Pancreas (tissue), 10 donors: ENCODE results near the gene BDP1. TPM values are rescaled to one million over a fixed set of nuclear protein-coding genes. Genes with fewer than 3 reads are reported as not detected.

ENCODE experiments used
- ATAC-seq, 4 donors: fragments of 200-7000 bp; cut with Tn5 transposase; one replicate each; pipeline versions ENCODE4 v1.8.0 to v1.9.1; 2020; ENCODE audit warnings: mild to moderate bottlenecking in 4 of 4, moderate library complexity in 4 of 4
- DNase-seq, 6 donors: peaks; one replicate each; pipeline ENCODE4 v3.0.0-alpha.2; 2020
- FAIRE-seq: peaks from 2 replicates; lab custom pipeline; 2012; peaks lifted over from hg19 to GRCh38; lab: Jason Lieb, UNC
- H3K27ac ChIP-seq, 4 donors: fragments of 200-600 bp; sonication (generic); 1 replicate in 3 of 4; 2 replicates in 1 of 4; pipeline versions ENCODE4 v1.5.0 to v1.8.0; 2020
- H3K27me3 ChIP-seq, 4 donors: fragments of 200-600 bp; one replicate each; pipeline ENCODE4 v1.8.0; 2021
- H3K36me3 ChIP-seq, 3 donors: fragments of 200-600 bp; sonication (generic) in 1 of 3; one replicate each; pipeline versions ENCODE4 v1.5.0 to v1.8.0; 2020 to 2021
- H3K4me1 ChIP-seq, 3 donors: fragments of 200-600 bp; one replicate each; pipeline ENCODE4 v1.8.0; 2021
- H3K4me3 ChIP-seq, 4 donors: fragments of 200-600 bp; sonication (generic) in 2 of 4; one replicate each; pipeline versions ENCODE4 v1.5.0 to v1.8.0; 2020 to 2021
- H3K9me3 ChIP-seq, 4 donors: fragments of 200-600 bp; one replicate each; pipeline ENCODE4 v1.8.0; 2021
- WGBS, 2 donors: extraction: QIAGEN DNeasy Blood & Tissue Kit; methylation state at CpG; one replicate each; pipeline ENCODE4 v1.1.7; 2013; 5-methylcytosine and 5-hydroxymethylcytosine counted together
- intact Hi-C, 3 donors: fragments of 100-400 bp; cut with DNase I; formaldehyde crosslinking; loops; one replicate each; pipeline versions ENCODE4 v1.11.1 to v1.14.2; 2022
- polyA plus RNA-seq, 2 donors: library from polyadenylated mRNA; stranded (reverse); fragments of 200-250 nt; gene quantifications; one replicate each; pipeline ENCODE4 v1.2.3, GENCODE V29; 2013
- total RNA-seq, 6 donors: library from RNA; stranded (reverse); fragmentation: NEBNext Ultra II Directional in 4 of 6; extraction: Animal tissue kit (Norgen Biotek cat#: 25700) in 4 of 6; gene quantifications; one replicate each; pipeline versions ENCODE4 v1.2.1 to v1.2.4, GENCODE V29; 2021 to 2023
- TF ChIP-seq, protein P1 (sequence below), 4 donors: fragments of 200-600 bp; sonication (generic) in 3 of 4; IDR thresholded peaks; one replicate each; pipeline versions ENCODE4 v1.5.0 to v1.8.0; 2021; ENCODE audit warnings: antibody characterized with exemption in 4 of 4
- donor health status: healthy with polysubstance abuse.
- donor health status: DM: no; HTN: no; CAD: no; lungs with moderate emphysema.
- donor health status: DM: no; HTN: no; CAD: no.
- donor health status: control.
- donor health status: control.
- donor health status: Bipolar disorder and iron deficiency.
- donor health status: DM: yes; HTN: yes; CAD: no.
- donor health status: DM: no; HTN: no; CAD: no.
- donor health status: DM: no; HTN: no; CAD: no.
- donor health status: DM: yes; HTN: yes; CAD: no.

The BDP1 gene
- total and polyA plus RNA-seq, 8 donors = 7.0 to 13.7 (median 8.2) TPM

DNA sequence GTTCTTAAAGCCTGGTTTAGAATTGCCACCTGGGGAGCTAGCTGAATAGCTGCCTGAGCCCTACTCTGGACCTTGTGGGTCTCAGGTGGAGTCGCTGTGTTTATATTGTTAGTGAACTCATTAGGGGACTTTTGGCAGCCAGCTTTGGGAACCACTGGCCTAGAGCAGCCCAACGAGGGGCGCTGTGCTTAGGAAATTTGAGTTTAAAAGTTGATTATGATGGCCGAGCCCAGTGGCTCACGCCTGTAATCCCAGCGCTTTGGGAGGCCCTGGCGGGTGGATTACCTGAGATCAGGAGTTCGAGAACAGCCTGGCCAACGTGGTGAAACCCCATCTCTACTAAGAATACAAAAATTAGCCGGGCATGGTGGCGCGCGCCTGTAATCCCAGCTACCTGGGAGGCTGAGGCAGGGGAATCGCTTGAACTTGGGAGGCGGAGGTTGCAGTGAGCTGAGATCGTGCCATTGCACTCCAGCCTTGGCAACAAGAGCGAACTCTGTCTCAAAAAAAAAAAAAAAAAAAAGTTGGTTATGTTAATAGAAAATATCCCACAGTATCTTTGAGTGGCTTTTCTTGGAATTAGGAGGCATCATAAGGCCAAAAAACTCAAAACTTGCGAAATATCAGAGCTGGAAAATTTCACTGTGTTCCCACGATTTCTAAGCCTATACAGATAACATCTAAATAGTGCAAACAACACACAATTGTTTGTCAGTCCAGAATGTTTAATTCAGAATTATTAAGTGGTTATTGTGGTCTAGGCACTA, 132.5 kb downstream of the BDP1 start:
- FAIRE-seq = no peak
- no peak for DNase-seq

DNA sequence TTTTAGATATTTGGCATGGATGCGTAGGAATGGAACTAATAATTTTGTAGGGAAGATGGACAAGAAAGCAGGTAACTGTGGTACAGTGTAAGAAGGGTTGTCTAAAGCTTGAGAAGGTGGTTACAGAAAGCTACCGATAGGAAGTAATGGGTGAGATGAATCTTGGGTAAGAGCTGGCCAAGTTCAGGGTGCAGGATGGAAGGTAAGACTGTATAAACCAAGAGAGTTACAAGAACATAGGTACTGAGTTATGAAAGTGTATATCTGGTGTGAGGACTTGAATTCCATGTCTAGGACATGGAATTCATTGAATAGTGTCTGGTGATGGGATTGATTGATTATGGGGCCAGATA, 133.1 kb downstream of the BDP1 start:
- Histone ChIP-seq H3K36me3 (no peaks in the 10 kb centered on the region), H3K4me1 (peaks cover 0 to 12% (median 0%) of the 10 kb centered on the region in 3 donors), H3K4me3 (peak overlapping the region in 1 of 4 donors; percentile 57), H3K9me3 (no peaks in the 10 kb centered on the region), H3K27me3 (no peaks in the 10 kb centered on the region), H3K27ac (no peak overlapping the region)
- no peak for ATAC-seq
- 96 to 97% methylated on average over 2 of the region's 2 CpGs for WGBS, 2 donors
- no peak for FAIRE-seq
- TF ChIP-seq, protein P1, sequence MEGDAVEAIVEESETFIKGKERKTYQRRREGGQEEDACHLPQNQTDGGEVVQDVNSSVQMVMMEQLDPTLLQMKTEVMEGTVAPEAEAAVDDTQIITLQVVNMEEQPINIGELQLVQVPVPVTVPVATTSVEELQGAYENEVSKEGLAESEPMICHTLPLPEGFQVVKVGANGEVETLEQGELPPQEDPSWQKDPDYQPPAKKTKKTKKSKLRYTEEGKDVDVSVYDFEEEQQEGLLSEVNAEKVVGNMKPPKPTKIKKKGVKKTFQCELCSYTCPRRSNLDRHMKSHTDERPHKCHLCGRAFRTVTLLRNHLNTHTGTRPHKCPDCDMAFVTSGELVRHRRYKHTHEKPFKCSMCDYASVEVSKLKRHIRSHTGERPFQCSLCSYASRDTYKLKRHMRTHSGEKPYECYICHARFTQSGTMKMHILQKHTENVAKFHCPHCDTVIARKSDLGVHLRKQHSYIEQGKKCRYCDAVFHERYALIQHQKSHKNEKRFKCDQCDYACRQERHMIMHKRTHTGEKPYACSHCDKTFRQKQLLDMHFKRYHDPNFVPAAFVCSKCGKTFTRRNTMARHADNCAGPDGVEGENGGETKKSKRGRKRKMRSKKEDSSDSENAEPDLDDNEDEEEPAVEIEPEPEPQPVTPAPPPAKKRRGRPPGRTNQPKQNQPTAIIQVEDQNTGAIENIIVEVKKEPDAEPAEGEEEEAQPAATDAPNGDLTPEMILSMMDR (IDR thresholded peaks at IDR 0.05) = no peak
- DNase-seq = no peak
- intact Hi-C loops = no loop called here

More for the DNA sequence above, 132.5 kb downstream of the BDP1 start:
- TF ChIP-seq, protein P1 (IDR thresholded peaks at IDR 0.05) = no peak
- 58 to 63% methylated on average over 19 of the region's 19 CpGs for WGBS, 2 donors
- Histone ChIP-seq H3K36me3 (no peaks in the 10 kb centered on the region), H3K4me3 (peak overlapping the region; percentile 47 to 76 (median 64)), H3K4me1 (peaks cover 0 to 12% (median 0%) of the 10 kb centered on the region in 3 donors), H3K27ac (peak overlapping the region; percentile 81 to 91 (median 84)), H3K9me3 (no peaks in the 10 kb centered on the region), H3K27me3 (no peaks in the 10 kb centered on the region)
- intact Hi-C loops = no loop called here
- peak; percentile 9 to 17 (median 13) for ATAC-seq

DNA sequence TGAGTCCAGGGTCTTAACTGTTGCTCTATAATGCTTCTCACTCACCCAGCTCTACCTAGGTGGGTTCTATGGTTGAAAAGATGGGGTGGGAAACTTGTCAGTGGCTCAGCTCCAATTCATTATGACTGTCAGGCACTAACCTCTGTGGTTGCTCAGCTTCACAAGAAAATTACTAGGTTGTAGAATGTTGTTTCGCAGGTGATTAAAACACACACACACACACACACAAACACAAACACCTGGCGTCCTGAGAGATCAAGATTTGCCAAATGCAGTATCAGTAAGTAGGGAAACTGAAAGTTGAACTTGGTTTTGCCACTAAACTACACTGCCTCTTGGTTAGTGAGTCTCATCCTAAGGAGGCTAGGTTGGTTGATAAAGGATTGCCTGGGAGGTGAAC, 134.5 kb downstream of the BDP1 start:
- 39 to 42% methylated on average over 2 of the region's 2 CpGs for WGBS, 2 donors
- TF ChIP-seq, protein P1 (IDR thresholded peaks at IDR 0.05) = no peak
- Histone ChIP-seq H3K4me3 (no peak overlapping the region), H3K27ac (no peak overlapping the region), H3K4me1 (peaks cover 0 to 12% (median 0%) of the 10 kb centered on the region in 3 donors), H3K36me3 (no peaks in the 10 kb centered on the region), H3K27me3 (no peaks in the 10 kb centered on the region), H3K9me3 (no peaks in the 10 kb centered on the region)
- DNase-seq (no peak), ATAC-seq (no peak), FAIRE-seq (no peak)
- intact Hi-C loops = no loop called here

DNA sequence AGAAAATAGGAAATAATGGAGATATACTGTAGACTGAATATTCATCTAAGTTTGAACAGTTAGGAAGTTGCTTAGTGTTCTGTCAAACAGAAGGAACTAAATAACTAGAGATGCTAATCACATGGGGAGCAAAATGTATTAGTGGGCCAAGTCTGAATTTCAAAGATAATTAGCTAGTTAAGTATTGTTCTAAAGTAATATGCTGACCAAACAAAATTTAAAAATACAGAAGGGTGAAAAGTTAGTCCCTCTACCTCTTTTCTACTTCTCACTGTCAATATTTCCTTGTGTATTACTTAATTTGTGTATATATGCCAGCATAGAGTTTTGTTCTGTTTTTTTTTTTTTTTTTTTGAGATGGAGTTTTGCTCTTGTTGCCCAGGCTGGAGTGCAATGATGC, 135.6 kb downstream of the BDP1 start:
- no peak for FAIRE-seq
- Histone ChIP-seq H3K36me3 (no peaks in the 10 kb centered on the region), H3K27ac (no peak overlapping the region), H3K4me1 (peaks cover 0 to 12% (median 0%) of the 10 kb centered on the region in 3 donors), H3K9me3 (no peaks in the 10 kb centered on the region), H3K27me3 (no peaks in the 10 kb centered on the region), H3K4me3 (no peak overlapping the region)
- no peak for DNase-seq
- no peak for ATAC-seq
- intact Hi-C loops = no loop called here
- TF ChIP-seq, protein P1 (IDR thresholded peaks at IDR 0.05) = no peak

DNA sequence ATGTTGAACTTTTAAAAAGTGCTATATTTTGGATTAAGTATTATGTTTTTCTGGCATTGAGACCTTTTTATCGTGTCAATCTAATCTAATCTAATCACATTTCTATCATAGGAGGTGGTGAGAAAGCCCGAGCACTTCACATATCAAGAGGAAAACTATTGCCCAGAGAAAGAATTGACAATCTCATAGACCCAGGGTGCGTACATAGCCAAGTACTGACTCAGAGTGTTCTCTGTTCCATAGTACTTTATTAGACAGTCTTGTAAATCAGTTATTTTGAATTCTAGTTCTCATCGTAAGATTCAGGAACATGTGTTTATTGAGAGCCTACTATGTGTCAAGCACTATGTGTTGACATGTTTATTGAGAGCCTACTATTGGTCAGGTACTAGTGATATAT, 140.7 kb downstream of the BDP1 start:
- TF ChIP-seq, protein P1 (IDR thresholded peaks at IDR 0.05) = no peak
- 71 to 84% methylated on average over 4 of the region's 4 CpGs for WGBS, 2 donors
- peaks cover 0 to 17% (median 5%) of the 10 kb centered on the region in 3 donors for H3K36me3 ChIP-seq
- DNase-seq = no peak
- ATAC-seq = peak in 1 of 4 donors; percentile 65
- no peaks in the 10 kb centered on the region for H3K4me1 ChIP-seq
- H3K9me3 ChIP-seq = no peaks in the 10 kb centered on the region
- no peaks in the 10 kb centered on the region for H3K27me3 ChIP-seq
- no peak overlapping the region for H3K27ac ChIP-seq
- intact Hi-C loops = no loop called here
- no peak overlapping the region for H3K4me3 ChIP-seq
- FAIRE-seq = no peak
